Neutrophil (primary cell): ENCODE data around the gene EDC4.

ENCODE experiments used
- H3K27ac ChIP-seq: fragments of 200-600 bp; sonication (generic); 2 replicates; pipeline ENCODE4 v1.5.1; 2016; ENCODE audit warnings: mild to moderate bottlenecking, moderate library complexity
- H3K27me3 ChIP-seq: fragments of 200-600 bp; sonication (generic); 2 replicates; pipeline ENCODE4 v1.6.0; 2016; ENCODE audit warnings: mild to moderate bottlenecking
- H3K36me3 ChIP-seq: fragments of 200-600 bp; sonication (generic); 2 replicates; pipeline ENCODE4 v1.5.1; 2017
- H3K4me1 ChIP-seq, 2 experiments: fragments of 200-600 bp in 1 of 2; sonication (generic) in 1 of 2; 1 replicate in 1 of 2; 2 replicates in 1 of 2; pipeline versions ENCODE4 v1.5.1 to v1.6.1; 2013 to 2016; ENCODE audit warnings: low read depth in 1 of 2, low read length in 1 of 2, mild to moderate bottlenecking in 1 of 2, moderate library complexity in 1 of 2; ENCODE audit not compliant: control insufficient read depth in 1 of 2, insufficient read depth in 1 of 2
- H3K4me3 ChIP-seq, 2 experiments: fragments of 200-600 bp in 1 of 2; sonication (generic) in 1 of 2; 1 replicate in 1 of 2; 2 replicates in 1 of 2; pipeline ENCODE4 v1.5.1; 2013 to 2016; ENCODE audit warnings: low read depth in 1 of 2, low read length in 1 of 2, mild to moderate bottlenecking in 1 of 2, moderate library complexity in 1 of 2
- H3K9me3 ChIP-seq: fragments of 200-600 bp; sonication (generic); 2 replicates; pipeline ENCODE4 v1.5.1; 2016
- CTCF ChIP-seq: fragments of 200-600 bp; sonication (generic); IDR thresholded peaks from 2 replicates; pipeline ENCODE4 v1.5.1; 2016; ENCODE audit warnings: antibody characterized with exemption

Gene EDC4

DNA sequence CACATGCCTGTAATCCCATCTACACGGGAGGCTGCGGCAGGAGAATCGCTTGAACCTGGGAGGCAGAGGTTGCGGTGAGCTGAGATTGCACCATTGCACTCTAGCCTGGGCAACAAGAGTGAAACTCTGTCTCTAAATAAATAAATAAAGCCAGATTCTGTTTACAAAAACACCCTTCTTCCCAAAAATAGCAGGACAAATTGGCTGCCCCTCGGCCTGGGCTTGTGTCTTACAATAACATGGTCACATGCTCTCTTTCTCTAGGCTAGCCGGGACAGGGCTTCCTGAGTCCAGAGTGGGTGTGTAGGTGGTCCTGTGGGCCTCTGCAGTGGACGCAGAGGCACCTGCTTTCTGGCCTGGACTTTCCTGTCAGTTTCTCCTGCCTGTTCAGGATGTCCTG, 3.2 kb upstream of the EDC4 start:
- peaks cover 23 to 27% of the 10 kb centered on the region in 2 experiments for H3K4me1 ChIP-seq
- no peak overlapping the region for H3K27ac ChIP-seq
- H3K9me3 ChIP-seq = no peaks in the 10 kb centered on the region
- peaks cover 16% of the 10 kb centered on the region for H3K36me3 ChIP-seq
- no peak for TF ChIP-seq CTCF
- H3K27me3 ChIP-seq = no peaks in the 10 kb centered on the region
- no peak overlapping the region for H3K4me3 ChIP-seq

DNA sequence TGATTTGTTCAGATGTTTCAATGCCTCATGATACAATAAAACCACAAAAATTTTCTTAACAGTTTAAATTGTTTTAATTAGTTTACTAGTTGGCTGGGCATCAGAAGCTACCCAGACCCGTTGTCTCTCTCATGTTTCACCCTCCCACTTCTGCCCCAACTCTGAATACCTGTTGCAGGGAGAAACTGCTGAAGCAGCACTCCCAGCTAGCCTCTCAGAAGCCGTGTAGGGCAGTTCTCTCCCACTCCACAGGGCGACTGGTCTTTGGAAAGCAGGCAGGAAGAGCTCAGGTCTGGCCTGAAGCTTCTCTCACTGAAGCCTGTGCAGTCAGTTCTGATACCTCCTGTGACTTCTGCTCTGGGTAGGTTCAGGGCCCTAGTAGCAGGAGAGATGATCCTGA, 1.6 kb upstream of the EDC4 start:
- Histone ChIP-seq H3K27ac (peak overlapping the region; percentile 85), H3K9me3 (no peaks in the 10 kb centered on the region), H3K27me3 (no peaks in the 10 kb centered on the region), H3K4me1 (peaks cover 23 to 27% of the 10 kb centered on the region in 2 experiments), H3K4me3 (no peak overlapping the region), H3K36me3 (peaks cover 19% of the 10 kb centered on the region)
- TF ChIP-seq CTCF = no peak

GRCh38 chr16:67872131-67872630, 671 bp upstream of the EDC4 start:
- Histone ChIP-seq H3K36me3 (peaks cover 26% of the 10 kb centered on the region), H3K4me3 (peak overlapping the region; percentile 84 to 90), H3K9me3 (no peaks in the 10 kb centered on the region), H3K27ac (peak overlapping the region; percentile 85), H3K27me3 (no peaks in the 10 kb centered on the region), H3K4me1 (peaks cover 23 to 27% of the 10 kb centered on the region in 2 experiments)
- TF ChIP-seq CTCF = no peak

DNA sequence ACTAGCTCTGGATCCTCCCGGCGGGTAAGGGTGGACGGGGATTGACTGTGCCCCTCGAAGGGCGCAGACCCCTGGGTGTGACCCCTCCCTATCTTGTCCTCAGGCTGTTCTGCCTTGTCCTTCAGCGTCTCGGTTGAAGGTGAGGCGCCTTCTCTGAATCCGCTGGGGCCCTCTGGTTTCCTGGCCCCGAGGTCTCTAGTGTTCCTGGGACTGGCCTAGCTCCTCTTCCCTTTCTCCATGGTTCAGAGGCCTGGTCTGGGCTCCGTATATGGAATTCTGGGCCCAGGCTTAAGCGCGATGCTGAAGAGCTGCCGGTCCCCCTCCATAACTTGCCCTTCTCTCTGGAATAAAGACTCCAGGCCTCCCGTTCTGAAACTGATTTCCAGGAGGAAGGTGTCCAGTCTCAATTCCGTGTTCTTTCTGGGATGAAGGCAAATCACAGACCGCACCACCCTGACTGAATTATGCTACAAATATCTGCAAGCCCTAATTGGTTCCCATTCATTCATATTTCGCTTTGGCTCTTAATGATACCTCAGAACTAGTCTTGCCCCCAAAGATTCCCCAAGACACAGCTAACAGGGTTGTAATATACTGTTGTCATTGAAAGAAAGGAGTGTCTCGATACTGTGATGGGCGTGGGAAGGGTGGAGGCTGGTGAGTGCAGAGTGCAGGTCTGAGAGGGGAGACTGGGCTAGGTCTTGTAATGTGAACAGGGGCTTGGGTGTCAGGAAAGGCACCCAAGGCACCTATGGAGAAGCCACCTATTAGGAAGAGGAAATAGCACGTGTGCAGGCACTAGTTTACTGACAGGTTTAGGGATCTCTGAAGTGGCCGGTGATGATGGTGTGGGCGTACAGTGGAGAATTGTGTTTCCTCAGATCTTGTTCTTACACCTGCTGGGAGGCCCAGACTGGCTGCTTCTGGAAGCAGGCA, 851 bp downstream of the EDC4 start:
- peak overlapping the region; percentile 84 to 90 for H3K4me3 ChIP-seq
- no peak for TF ChIP-seq CTCF
- H3K9me3 ChIP-seq = no peaks in the 10 kb centered on the region
- H3K36me3 ChIP-seq = peaks cover 28% of the 10 kb centered on the region
- H3K4me1 ChIP-seq = peaks cover 23 to 27% of the 10 kb centered on the region in 2 experiments
- H3K27ac ChIP-seq = peak overlapping the region; percentile 85
- no peaks in the 10 kb centered on the region for H3K27me3 ChIP-seq

- H3K27me3 ChIP-seq = no peaks in the 10 kb centered on the region
- peaks cover 23 to 27% of the 10 kb centered on the region in 2 experiments for H3K4me1 ChIP-seq
- peak overlapping the region; percentile 84 to 90 for H3K4me3 ChIP-seq
- H3K36me3 ChIP-seq = peaks cover 35% of the 10 kb centered on the region
- TF ChIP-seq CTCF = no peak
- H3K9me3 ChIP-seq = no peaks in the 10 kb centered on the region
- H3K27ac ChIP-seq = no peak overlapping the region
These were observed 1.5 kb downstream of the EDC4 start for GRCh38 chr16:67874372-67874771.
